Heart left ventricle (tissue), 13 donors: ENCODE results near the gene CRISP3.

Experiments
- POLR2A ChIP-seq, 2 donors: fragments of 450-650 bp; IDR thresholded peaks; one replicate each; pipeline ENCODE4 v1.6.1; 2017; ENCODE audit warnings: antibody characterized with exemption in 2 of 2, mild to moderate bottlenecking in 2 of 2, moderate library complexity in 2 of 2
- TF ChIP-seq, protein P1 (sequence below), 12 donors: fragments of 200-600 bp; sonication (generic) in 4 of 12; IDR thresholded peaks; one replicate each; pipeline versions ENCODE4 v1.5.0 to v1.8.0; 2018 to 2022; ENCODE audit warnings: antibody characterized with exemption in 12 of 12, mild to moderate bottlenecking in 5 of 12
- donor health status: ischemic (EF 13 %, LVEDD 7.1; RV severe dilation, severe dysfunction).
- donor health status: DM: no; HTN: yes; CAD: no.
- donor health status: DM: no; HTN: no; CAD: no.
- donor health status: ischemic (EF 25% LVEDD 6.9; RV normal size, moderate dysfunction).
- donor health status: ischemic (EF 25% LVEDD 5.7; RV mildly dilated, moderate dysfunction).
- donor health status: ischemic (EF 35%, LVEDD 5.7; RV mildly dilated, moderate dysfunction).
- donor health status: nonischemic (EF 11% LVEDD 7.7; RV severe dilation, severe dysfunction).
- donor health status: DM: yes; HTN: yes; CAD: no.
- donor health status: PGD.
- donor health status: ischemic (EF 29% LVEDD 5.4; RV normal size, mild dysfunction).
- donor health status: nonischemic (EF 23%, LVEDD 6.1; RV moderate dilation, normal function).

DNA sequence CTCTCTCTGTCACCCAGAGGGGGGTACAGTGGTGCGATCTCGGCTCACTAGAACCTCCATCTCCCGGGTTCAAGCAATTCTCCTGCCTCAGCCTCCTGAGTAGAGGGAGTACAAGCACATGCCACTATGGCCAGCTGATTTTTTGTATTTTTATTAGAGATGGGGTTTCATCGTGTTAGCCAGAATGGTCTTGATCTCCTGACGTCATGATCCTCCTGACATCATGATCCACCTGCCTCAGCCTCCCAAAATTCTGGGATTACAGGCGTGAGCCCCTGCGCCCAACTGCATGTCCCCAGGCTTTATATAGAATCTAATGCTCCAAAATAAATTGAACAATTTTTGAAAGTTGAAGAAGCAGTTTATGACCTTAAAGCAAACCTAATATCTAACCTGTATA, 23.8 kb downstream of the CRISP3 start:
- TF ChIP-seq, protein P1, sequence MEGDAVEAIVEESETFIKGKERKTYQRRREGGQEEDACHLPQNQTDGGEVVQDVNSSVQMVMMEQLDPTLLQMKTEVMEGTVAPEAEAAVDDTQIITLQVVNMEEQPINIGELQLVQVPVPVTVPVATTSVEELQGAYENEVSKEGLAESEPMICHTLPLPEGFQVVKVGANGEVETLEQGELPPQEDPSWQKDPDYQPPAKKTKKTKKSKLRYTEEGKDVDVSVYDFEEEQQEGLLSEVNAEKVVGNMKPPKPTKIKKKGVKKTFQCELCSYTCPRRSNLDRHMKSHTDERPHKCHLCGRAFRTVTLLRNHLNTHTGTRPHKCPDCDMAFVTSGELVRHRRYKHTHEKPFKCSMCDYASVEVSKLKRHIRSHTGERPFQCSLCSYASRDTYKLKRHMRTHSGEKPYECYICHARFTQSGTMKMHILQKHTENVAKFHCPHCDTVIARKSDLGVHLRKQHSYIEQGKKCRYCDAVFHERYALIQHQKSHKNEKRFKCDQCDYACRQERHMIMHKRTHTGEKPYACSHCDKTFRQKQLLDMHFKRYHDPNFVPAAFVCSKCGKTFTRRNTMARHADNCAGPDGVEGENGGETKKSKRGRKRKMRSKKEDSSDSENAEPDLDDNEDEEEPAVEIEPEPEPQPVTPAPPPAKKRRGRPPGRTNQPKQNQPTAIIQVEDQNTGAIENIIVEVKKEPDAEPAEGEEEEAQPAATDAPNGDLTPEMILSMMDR (IDR thresholded peaks at IDR 0.05): no peak
- no peak for TF ChIP-seq POLR2A (IDR thresholded peaks at IDR 0.05)
